OCI-LY3 (cell line): ENCODE measurements around the gene RGS19.

ENCODE experiments used
- EZH2phosphoT487 ChIP-seq: fragments of 200-600 bp; shearing (Covaris generic); IDR thresholded peaks from 2 replicates; pipeline ENCODE4 v1.6.1; 2018; ENCODE audit warnings: antibody characterized with exemption, mixed run types, low read depth
- TF ChIP-seq, protein P1 (sequence below): fragments of 200-600, 300-600 bp; sonication (generic); IDR thresholded peaks from 2 replicates; pipeline ENCODE4 v1.5.1; 2014; ENCODE audit warnings: antibody characterized with exemption, low read length, low read depth

DNA sequence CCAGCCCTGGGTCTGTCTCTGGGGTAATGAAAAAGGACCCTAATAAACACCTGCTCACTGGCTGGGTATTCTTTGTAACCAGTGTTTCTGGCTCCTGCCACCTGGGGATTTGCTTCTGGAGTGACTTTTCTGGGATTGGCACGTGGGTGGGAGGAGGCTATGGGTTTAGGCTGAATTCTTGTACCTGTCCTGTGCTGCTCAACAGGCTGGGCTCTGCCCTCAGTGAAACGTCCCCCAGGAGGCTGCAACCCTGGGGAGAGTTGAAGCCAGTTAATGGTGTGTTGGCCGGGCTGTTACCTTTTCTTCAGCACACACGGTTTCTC, 21.2 kb upstream of the RGS19 start:
- TF ChIP-seq, protein P1, sequence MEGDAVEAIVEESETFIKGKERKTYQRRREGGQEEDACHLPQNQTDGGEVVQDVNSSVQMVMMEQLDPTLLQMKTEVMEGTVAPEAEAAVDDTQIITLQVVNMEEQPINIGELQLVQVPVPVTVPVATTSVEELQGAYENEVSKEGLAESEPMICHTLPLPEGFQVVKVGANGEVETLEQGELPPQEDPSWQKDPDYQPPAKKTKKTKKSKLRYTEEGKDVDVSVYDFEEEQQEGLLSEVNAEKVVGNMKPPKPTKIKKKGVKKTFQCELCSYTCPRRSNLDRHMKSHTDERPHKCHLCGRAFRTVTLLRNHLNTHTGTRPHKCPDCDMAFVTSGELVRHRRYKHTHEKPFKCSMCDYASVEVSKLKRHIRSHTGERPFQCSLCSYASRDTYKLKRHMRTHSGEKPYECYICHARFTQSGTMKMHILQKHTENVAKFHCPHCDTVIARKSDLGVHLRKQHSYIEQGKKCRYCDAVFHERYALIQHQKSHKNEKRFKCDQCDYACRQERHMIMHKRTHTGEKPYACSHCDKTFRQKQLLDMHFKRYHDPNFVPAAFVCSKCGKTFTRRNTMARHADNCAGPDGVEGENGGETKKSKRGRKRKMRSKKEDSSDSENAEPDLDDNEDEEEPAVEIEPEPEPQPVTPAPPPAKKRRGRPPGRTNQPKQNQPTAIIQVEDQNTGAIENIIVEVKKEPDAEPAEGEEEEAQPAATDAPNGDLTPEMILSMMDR: no peak
- TF ChIP-seq EZH2phosphoT487: no peak
